Activated naive CD4-positive, alpha-beta T cell treated with Interleukin-2 at 50 U/mL for 16 hours (primary cell): ENCODE results near the gene ZNF888.
"Not testable (repeated sequence)": the region's sequence is repeated elsewhere in the genome, so short reads cannot be mapped to it uniquely, and the experiment has no call there.

Experiments
- DNase-seq: peaks from one replicate; pipeline ENCODE4 v3.0.0-alpha.2; 2020

Gene ZNF888

DNA sequence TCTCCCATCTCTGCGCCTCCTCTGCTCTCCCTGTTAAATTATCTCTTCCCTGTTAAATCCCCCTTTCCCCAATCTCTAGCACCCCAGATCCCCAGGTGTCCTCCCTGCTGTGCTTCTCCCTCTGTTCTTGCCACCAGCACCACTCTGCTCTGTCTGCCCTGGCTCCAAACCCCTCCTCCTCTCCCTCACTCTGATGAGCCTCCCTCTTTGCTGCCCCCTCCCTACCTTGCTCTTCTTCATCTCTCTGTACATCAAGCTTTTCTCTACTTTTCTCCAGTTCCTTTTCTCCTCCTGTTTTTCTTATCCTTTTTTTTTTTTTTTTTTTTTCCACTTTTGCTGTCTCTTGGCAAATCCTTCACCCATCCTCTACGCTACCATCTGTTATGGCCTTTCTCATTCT lies 18.3 kb upstream of the ZNF888 start:
- DNase-seq, result not testable (repeated sequence)

- not testable (repeated sequence) for DNase-seq
Measured at GRCh38 chr19:52940905-52941304, 17.7 kb upstream of the ZNF888 start.

DNA sequence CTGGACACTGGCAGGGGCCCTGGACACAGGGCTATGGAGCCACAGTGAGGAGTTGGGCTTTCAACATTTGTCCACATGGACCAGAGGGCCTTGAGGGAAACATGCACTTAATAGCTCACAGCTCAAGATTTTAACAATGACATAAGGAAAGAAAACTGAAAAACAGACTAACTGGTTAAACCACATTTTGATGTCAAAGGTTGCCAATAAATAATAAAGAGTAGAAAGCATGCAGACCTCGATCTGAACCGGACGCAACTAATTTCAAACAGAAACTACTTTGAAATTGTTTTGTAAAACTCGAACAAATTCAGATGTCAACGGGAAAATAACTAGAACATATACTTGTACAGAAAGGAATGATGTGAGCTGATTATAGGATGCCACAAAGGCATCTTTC lies 15.5 kb upstream of the ZNF888 start:
- DNase-seq, result no peak

GRCh38 chr19:52936954-52937325 lies 13.7 kb upstream of the ZNF888 start:
- DNase-seq, result no peak

DNA sequence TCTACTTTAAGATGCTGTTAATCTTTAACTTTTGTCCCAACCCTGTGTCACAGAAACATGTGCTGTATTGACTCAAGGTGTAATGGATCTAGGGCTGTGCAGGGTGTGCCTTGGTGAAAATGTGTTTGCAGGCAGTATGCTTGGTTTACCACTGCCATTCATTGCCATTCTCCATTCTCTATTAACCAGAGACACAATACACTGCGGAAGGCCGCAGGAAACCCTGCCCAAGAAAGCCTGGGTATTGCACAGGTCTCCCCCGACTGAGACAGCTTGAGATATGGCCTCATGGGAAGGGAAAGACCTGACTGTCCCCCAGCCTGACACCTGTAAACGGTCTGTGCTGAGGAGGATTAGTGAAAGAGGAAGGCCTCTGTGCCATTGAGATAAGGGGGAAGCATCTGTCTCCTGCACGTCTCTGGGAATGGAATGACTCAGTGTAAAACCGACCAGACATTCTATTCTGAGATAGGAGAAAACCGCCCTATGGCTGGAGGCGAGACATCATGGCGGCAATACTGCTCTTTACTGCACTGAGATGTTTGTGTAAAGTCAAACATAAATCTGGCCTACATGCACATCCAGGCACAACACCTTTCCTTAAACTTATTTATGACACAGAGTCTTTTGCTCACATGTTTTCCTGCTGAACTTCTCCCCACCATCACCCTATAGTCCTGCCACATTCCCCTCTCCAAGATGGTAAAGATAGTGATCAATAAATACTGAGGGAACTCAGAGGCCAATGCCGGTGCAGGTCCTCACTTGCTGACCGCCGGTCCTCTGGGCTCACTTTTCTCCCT lies 13.1 kb upstream of the ZNF888 start:
- DNase-seq, result no peak

- no peak for DNase-seq
Measured at GRCh38 chr19:52935434-52935833, 12.2 kb upstream of the ZNF888 start.

- not testable (repeated sequence) for DNase-seq
Measured at GRCh38 chr19:52924641-52925040, 1.4 kb upstream of the ZNF888 start.

DNA sequence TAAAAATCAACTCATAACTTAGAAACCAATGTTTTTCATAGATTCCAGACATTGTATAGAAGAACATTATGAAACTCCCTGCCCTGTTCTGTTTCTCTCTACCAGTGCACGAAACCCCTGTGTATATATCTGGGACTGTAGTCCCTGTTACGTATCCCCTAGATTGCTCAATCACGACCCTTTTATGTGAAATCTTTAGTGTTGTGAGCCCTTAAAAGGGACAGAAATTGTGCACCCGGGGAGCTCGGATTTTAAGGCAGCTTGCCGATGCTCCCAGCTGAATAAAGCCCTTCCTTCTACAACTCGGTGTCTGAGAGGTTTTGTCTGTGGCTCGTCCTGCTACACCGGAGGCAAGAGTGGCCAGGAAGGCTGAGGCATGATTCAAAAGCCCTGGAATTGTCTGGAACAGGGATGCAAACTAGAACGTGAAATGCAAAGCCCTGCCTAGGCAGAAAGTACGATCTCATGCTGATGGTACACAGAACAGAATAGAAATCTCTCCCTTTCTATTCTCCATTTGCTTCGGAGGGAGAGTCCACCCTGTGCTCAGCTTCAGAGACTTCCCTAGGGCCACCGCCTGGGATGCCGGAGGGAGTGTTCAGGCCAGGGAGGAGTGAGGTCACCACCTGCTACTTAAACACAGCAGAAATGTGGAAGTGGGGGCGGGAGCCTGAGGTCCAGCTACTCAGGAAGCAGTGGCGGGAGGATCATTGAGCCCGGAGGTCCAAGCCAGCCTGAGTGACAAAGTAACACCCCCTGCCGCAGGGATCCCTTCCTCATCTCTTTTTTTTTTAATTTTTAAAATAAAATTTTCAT lies 758 bp upstream of the ZNF888 start:
- no peak for DNase-seq

GRCh38 chr19:52917531-52917930 lies 5.7 kb downstream of the ZNF888 start:
- no peak for DNase-seq

DNA sequence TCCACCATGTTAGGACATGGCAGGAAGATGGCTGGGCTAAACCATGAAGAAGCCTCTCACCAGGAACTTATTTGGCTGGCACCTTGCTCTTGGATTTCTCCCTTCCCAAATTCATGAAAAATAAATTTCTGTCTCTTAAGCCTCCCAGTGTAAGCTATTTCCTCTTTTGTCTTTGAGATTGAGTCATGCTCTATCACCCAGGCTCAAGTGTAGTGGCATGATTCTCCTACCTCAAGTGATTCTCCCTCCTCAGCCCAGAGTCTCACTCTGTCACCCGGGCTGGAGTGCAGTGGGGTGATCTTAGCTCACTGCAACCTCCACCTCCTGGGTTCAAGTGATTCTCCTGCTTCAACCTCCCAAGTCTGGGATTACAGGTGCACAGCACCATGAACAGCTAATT lies 12.6 kb downstream of the ZNF888 start:
- no peak for DNase-seq

- DNase-seq, result not testable (repeated sequence)
Measured at GRCh38 chr19:52904052-52904780, 19.0 kb downstream of the ZNF888 start.

- no peak for DNase-seq
Measured at GRCh38 chr19:52901842-52902241, 21.4 kb downstream of the ZNF888 start.

- not testable (repeated sequence) for DNase-seq
Measured at GRCh38 chr19:52898596-52898995, 24.6 kb downstream of the ZNF888 start.

GRCh38 chr19:52898101-52898500 lies 25.1 kb downstream of the ZNF888 start:
- DNase-seq, result no peak

- peak; percentile 90 for DNase-seq
Measured at GRCh38 chr19:52897138-52897935, 25.9 kb downstream of the ZNF888 start, which contains the start of gene ZNF320. Gene ZNF320 (minus strand): TSS chr19:52897635. CDS start chr19:52890255, 7,380 bp downstream.

GRCh38 chr19:52896431-52897137 lies 26.6 kb downstream of the ZNF888 start:
- DNase-seq, result no peak

GRCh38 chr19:52891336-52891735 lies 31.9 kb downstream of the ZNF888 start:
- no peak for DNase-seq

GRCh38 chr19:52889931-52890330 lies 33.3 kb downstream of the ZNF888 start:
- no peak for DNase-seq

DNA sequence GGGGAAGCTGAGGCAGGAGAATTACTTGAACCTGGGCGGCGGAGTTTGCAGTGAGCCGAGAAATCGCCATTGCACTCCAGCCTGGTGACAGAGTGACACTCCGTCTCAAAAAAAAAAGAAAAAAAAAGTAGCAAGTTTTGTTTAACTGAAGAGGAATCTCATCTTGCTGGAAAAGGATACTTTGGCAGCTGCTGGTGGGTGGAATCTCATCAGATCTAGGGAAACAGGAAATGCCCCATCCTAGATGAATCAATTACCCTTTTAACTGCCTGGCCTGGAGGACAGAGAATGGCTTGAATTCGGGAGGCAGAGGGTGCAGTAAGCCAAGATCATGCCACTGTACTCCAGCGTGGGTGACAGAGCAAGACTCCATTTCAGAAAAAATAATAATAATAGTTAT lies 34.2 kb downstream of the ZNF888 start:
- DNase-seq, result no peak

DNA sequence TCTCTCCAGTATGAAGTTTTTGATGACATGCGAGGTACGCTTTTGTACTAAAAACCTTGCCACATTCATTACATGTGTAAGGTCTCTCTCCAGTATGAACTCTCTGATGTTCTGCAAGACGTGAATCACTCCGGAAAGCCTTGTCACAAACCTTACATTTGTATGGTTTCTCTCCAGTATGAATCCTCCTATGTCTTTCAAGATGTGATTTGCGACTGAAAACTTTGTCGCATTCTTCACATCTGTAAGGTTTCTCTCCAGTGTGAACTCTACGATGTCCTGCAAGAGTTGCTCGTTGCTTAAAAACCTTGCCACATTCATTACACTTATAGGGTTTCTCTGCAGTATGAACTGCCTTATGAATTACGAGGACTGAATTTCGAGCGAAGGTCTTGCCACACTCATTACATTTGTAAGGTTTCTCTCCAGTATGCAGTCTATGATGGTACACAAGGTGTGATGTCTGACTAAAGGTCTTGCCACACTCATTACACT lies 42.3 kb downstream of the ZNF888 start:
- DNase-seq, result no peak

- DNase-seq, result not testable (repeated sequence)
Measured at GRCh38 chr19:52872996-52873395, 50.2 kb downstream of the ZNF888 start.

- no peak for DNase-seq
Measured at GRCh38 chr19:52871466-52871865, 51.8 kb downstream of the ZNF888 start.
